Activated CD8-positive, alpha-beta memory T cell treated with anti-CD3 and anti-CD28 coated beads for 36 hours (primary cell): ENCODE data around the gene CTDSP2. TPM values are rescaled to one million over a fixed set of nuclear protein-coding genes. Genes with fewer than 3 reads are reported as not detected.
"Not testable (repeated sequence)": the region's sequence is repeated elsewhere in the genome, so short reads cannot be mapped to it uniquely, and the experiment has no call there.

Experiments
- CTCF ChIA-PET: fragments of 350-600 bp; sonication (Branson Sonifier 250); formaldehyde crosslinking; loops from one replicate; lab custom pipeline; 2021; ENCODE audit warnings: antibody characterized with exemption; lab: Charles Lee
- POLR2A ChIA-PET: fragments of 350-600 bp; sonication (Branson Sonifier 250); formaldehyde crosslinking; loops from one replicate; lab custom pipeline; 2021; ENCODE audit warnings: antibody characterized with exemption; lab: Charles Lee
- total RNA-seq, 2 experiments: library from RNA; stranded (reverse); gene quantifications; one replicate each; pipeline ENCODE4 v1.2.3, GENCODE V29; 2021

Gene CTDSP2
- total RNA-seq, 2 experiments from 2014 or later, result 66.1 to 68.7 TPM

GRCh38 chr12:57782243-57782607 is 64.3 kb downstream of the CTDSP2 start:
- CTCF ChIA-PET, result interaction anchor here (0.8 to 1.3 kb wide), 9 partner anchors 9 to 123 kb away, joined by 3 to 8 read pairs (median 4); partner anchors contain the start of genes EEF1AKMT3 and METTL1
- POLR2A ChIA-PET, result no interaction called here

GRCh38 chr12:57781801-57782200 is 64.7 kb downstream of the CTDSP2 start:
- ChIA-PET POLR2A (interaction anchor here (0.7 to 1.5 kb wide), 2 partner anchors 10 to 1139 kb away, joined by 4 to 6 read pairs; partner anchors contain the start of genes EEF1AKMT3 and METTL1), CTCF (interaction anchor here (0.8 to 1.1 kb wide), 2 partner anchors 37 to 123 kb away, joined by 3 to 4 read pairs; partner anchors contain the start of gene AVIL)

- CTCF ChIA-PET, result interaction anchor here (0.8 to 1.1 kb wide), 2 partner anchors 37 to 124 kb away, joined by 3 to 4 read pairs; partner anchors contain the start of gene AVIL
Measured at GRCh38 chr12:57781244-57781643, 65.3 kb downstream of the CTDSP2 start.

GRCh38 chr12:57780284-57780897 is 66.1 kb downstream of the CTDSP2 start:
- POLR2A ChIA-PET, result interaction anchor here (1.5 kb wide), 1 partner anchor 8 kb away, joined by 6 read pairs; the partner anchor contains the start of genes EEF1AKMT3 and METTL1
- CTCF ChIA-PET, result interaction anchor here (1.3 kb wide), 1 partner anchor 21 kb away, joined by 3 read pairs; no protein-coding TSS in a partner anchor

More at GRCh38 chr12:57781244-57781643, 65.3 kb downstream of the CTDSP2 start:
- POLR2A ChIA-PET, result interaction anchor here (0.7 to 1.5 kb wide), 2 partner anchors 9 to 1139 kb away, joined by 4 to 6 read pairs; partner anchors contain the start of genes EEF1AKMT3 and METTL1

GRCh38 chr12:57779736-57780135 is 66.8 kb downstream of the CTDSP2 start:
- POLR2A ChIA-PET, result no interaction called here
- CTCF ChIA-PET, result interaction anchor here (1.0 to 1.3 kb wide), 2 partner anchors 20 to 23 kb away, joined by 3 to 4 read pairs; no protein-coding TSS in a partner anchor

- CTCF ChIA-PET, result interaction anchor here (0.7 to 2.1 kb wide), 4 partner anchors 13 to 1877 kb away, joined by 3 to 11 read pairs (median 3); no protein-coding TSS in a partner anchor
- POLR2A ChIA-PET, result no interaction called here
Measured at GRCh38 chr12:57777911-57778310, 68.6 kb downstream of the CTDSP2 start.

GRCh38 chr12:57777367-57777766 is 69.2 kb downstream of the CTDSP2 start:
- POLR2A ChIA-PET, result no interaction called here

GRCh38 chr12:57776247-57776587 is 70.3 kb downstream of the CTDSP2 start:
- ChIA-PET POLR2A (no interaction called here), CTCF (interaction anchor here (1.3 to 2.1 kb wide), 2 partner anchors 11 to 20 kb away, joined by 6 to 11 read pairs; no protein-coding TSS in a partner anchor)

More at GRCh38 chr12:57777367-57777766, 69.2 kb downstream of the CTDSP2 start:
- CTCF ChIA-PET, result interaction anchor here (0.7 to 2.1 kb wide), 2 partner anchors 12 to 156 kb away, joined by 3 to 11 read pairs; no protein-coding TSS in a partner anchor

- POLR2A ChIA-PET, result no interaction called here
Measured at GRCh38 chr12:57775563-57776246, 70.8 kb downstream of the CTDSP2 start.

GRCh38 chr12:57775044-57775443 is 71.5 kb downstream of the CTDSP2 start:
- CTCF ChIA-PET, result interaction anchor here (0.6 to 1.3 kb wide), 2 partner anchors 18 to 98 kb away, joined by 4 to 6 read pairs; no protein-coding TSS in a partner anchor
- POLR2A ChIA-PET, result no interaction called here

More at GRCh38 chr12:57775563-57776246, 70.8 kb downstream of the CTDSP2 start:
- CTCF ChIA-PET, result interaction anchor here (1.3 to 2.1 kb wide), 2 partner anchors 10 to 19 kb away, joined by 6 to 11 read pairs; no protein-coding TSS in a partner anchor

- POLR2A ChIA-PET, result not testable (repeated sequence)
- CTCF ChIA-PET, result interaction anchor here (0.6 kb wide), 1 partner anchor 99 kb away, joined by 4 read pairs; no protein-coding TSS in a partner anchor
Measured at GRCh38 chr12:57774634-57775033, 71.9 kb downstream of the CTDSP2 start.

- CTCF ChIA-PET, result interaction anchor here (0.8 to 1.5 kb wide), 3 partner anchors 10 to 132 kb away, joined by 5 to 6 read pairs (median 6); partner anchors contain the start of gene TSFM
Measured at GRCh38 chr12:57772429-57773322, 73.9 kb downstream of the CTDSP2 start, which contains the start of gene EEF1AKMT3. EEF1AKMT3 (plus strand) TSS chr12:57772614; CDS start chr12:57772725, 111 bp downstream.

GRCh38 chr12:57771873-57772428 is 74.6 kb downstream of the CTDSP2 start, which contains the start of gene METTL1:
METTL1 (minus strand) TSS chr12:57772105; CDS start chr12:57772083, 22 bp downstream.
- POLR2A ChIA-PET, result interaction anchor here (0.6 to 1.5 kb wide), 6 partner anchors 9 to 169 kb away, joined by 3 to 6 read pairs (median 4); partner anchors contain the start of gene ATP23
- CTCF ChIA-PET, result interaction anchor here (0.8 to 1.5 kb wide), 3 partner anchors 11 to 133 kb away, joined by 5 to 6 read pairs (median 6); partner anchors contain the start of gene TSFM

More at GRCh38 chr12:57772429-57773322, 73.9 kb downstream of the CTDSP2 start, which contains the start of gene EEF1AKMT3:
- POLR2A ChIA-PET, result interaction anchor here (0.6 to 1.5 kb wide), 6 partner anchors 8 to 168 kb away, joined by 3 to 6 read pairs (median 4); partner anchors contain the start of gene ATP23

GRCh38 chr12:57771236-57771872 is 75.2 kb downstream of the CTDSP2 start:
- CTCF ChIA-PET, result interaction anchor here (0.8 to 1.6 kb wide), 4 partner anchors 12 to 134 kb away, joined by 4 to 6 read pairs (median 6); partner anchors contain the start of gene TSFM

GRCh38 chr12:57770734-57771133 is 75.8 kb downstream of the CTDSP2 start:
- ChIA-PET CTCF (interaction anchor here (1.6 kb wide), 1 partner anchor 14 kb away, joined by 4 read pairs; no protein-coding TSS in a partner anchor), POLR2A (no interaction called here)

More at GRCh38 chr12:57771236-57771872, 75.2 kb downstream of the CTDSP2 start:
- POLR2A ChIA-PET, result interaction anchor here (0.7 to 1.0 kb wide), 3 partner anchors 10 to 141 kb away, joined by 3 to 6 read pairs (median 3); no protein-coding TSS in a partner anchor
